ENCODE results near the gene TOE1. TPM values are rescaled to one million over a fixed set of nuclear protein-coding genes. Genes with fewer than 3 reads are reported as not detected.

Gene TOE1
- total and polyA plus RNA-seq, 2 of the 8 experiments (the other 6 are each of a cell fraction or from before 2014, with no cell fraction given) = 15.2 to 25.8 TPM

DNA sequence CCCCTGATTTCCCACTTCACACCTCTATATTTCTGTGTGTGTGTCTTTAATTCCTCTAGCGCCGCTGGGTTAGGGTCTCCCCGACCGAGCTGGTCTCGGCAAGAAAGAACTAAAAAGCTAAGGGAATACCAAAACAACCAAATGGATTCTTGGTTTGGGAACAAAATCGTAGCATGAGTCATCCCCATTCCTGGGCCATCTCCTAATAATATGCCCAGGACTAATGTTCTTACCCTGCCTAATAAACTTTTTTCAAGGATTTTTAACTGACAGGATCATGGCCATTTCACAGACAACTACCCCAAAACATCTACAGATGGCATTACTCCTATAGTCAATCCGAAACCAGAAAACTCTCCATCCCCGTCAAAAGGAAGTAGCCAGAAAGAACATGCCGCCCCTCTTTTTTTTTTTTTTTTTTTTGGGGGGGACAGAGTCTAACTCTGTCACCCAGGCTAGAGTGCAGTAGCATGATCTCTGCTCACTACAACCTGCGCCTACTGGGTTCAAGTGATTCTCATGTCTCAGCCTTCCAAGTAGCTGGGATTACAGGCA, 17.4 kb upstream of the TOE1 start (continued):
- TF ChIP-seq CHD7 (IDR thresholded peaks at IDR 0.05; ENCODE audit: insufficient replicate concordance, low read length) = no peak
- no peak for TF ChIP-seq SIN3A (conservative IDR thresholded peaks at IDR 0.05 in 1 of 2, IDR thresholded peaks at IDR 0.05 in 1 of 2; ENCODE audit: low read depth in 1 of 2, low read length in 2 of 2)
- TF ChIP-seq POU5F1 (IDR thresholded peaks at IDR 0.05; ENCODE audit: low read depth, low read length) = no peak
- no peak for TF ChIP-seq NANOG (IDR thresholded peaks at IDR 0.05; ENCODE audit: insufficient read depth, low read depth, low read length, poor library complexity, severe bottlenecking)
- TF ChIP-seq FOSL1 (IDR thresholded peaks at IDR 0.05; ENCODE audit: insufficient read depth, low read depth, low read length) = no peak
- no peak for TF ChIP-seq ASH2L (IDR thresholded peaks at IDR 0.05; ENCODE audit: low read length)
- TF ChIP-seq CREB1 (IDR thresholded peaks at IDR 0.05) = no peak
- TF ChIP-seq GTF2F1 (IDR thresholded peaks at IDR 0.05; ENCODE audit: borderline replicate concordance, low read depth, low read length) = no peak
- TF ChIP-seq, protein P1, sequence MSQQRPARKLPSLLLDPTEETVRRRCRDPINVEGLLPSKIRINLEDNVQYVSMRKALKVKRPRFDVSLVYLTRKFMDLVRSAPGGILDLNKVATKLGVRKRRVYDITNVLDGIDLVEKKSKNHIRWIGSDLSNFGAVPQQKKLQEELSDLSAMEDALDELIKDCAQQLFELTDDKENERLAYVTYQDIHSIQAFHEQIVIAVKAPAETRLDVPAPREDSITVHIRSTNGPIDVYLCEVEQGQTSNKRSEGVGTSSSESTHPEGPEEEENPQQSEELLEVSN (IDR thresholded peaks at IDR 0.05) = no peak
- no peak for TF ChIP-seq SIRT6 (IDR thresholded peaks at IDR 0.05; ENCODE audit: low read length)
